MCF 10A (cell line): ENCODE measurements around the gene CYYR1. TPM values are rescaled to one million over a fixed set of nuclear protein-coding genes. Genes with fewer than 3 reads are reported as not detected.

Experiments
- BruUV-seq: library from RNA; stranded (reverse); fragments of 400-500 nt; replicated peaks from 2 replicates; lab custom pipeline; 2021; lab: Mats Ljungman, UMichigan
- CTCF ChIA-PET: fragments of 300-600 bp; sonication (Branson Sonifier 250); formaldehyde crosslinking; extraction: SDS; loops from one replicate; lab custom pipeline; 2021; ENCODE audit warnings: antibody characterized with exemption, inconsistent platforms; lab: Yijun Ruan, JAX
- POLR2A ChIA-PET: fragments of 300-600, 350-650 bp; sonication (Branson Sonifier 250); formaldehyde crosslinking; extraction: SDS; loops from one replicate; lab custom pipeline; 2020; ENCODE audit warnings: antibody characterized with exemption, inconsistent platforms; lab: Yijun Ruan, JAX
- DNase-seq: peaks from one replicate; pipeline ENCODE4 v3.0.0-alpha.2; 2018; ENCODE audit not compliant: unreplicated experiment
- H3K27ac Mint-ChIP-seq: one replicate; pipeline ENCODE4 v1.8.0; 2022; ENCODE audit warnings: mild to moderate bottlenecking, low read depth, mixed read lengths; ENCODE audit not compliant: unreplicated experiment
- H3K27me3 Mint-ChIP-seq: one replicate; pipeline ENCODE4 v1.8.0; 2022; ENCODE audit warnings: mixed read lengths; ENCODE audit not compliant: insufficient read depth, unreplicated experiment
- H3K36me3 Mint-ChIP-seq: one replicate; pipeline ENCODE4 v1.8.0; 2022; ENCODE audit warnings: mild to moderate bottlenecking, moderate library complexity, mixed read lengths; ENCODE audit not compliant: insufficient read depth, unreplicated experiment
- H3K4me1 Mint-ChIP-seq: one replicate; pipeline ENCODE4 v1.8.0; 2022; ENCODE audit warnings: mixed read lengths; ENCODE audit not compliant: insufficient read depth, unreplicated experiment
- H3K4me3 Mint-ChIP-seq: one replicate; pipeline ENCODE4 v1.8.0; 2022; ENCODE audit warnings: mild to moderate bottlenecking, moderate library complexity, mixed read lengths; ENCODE audit not compliant: unreplicated experiment
- H3K9me3 Mint-ChIP-seq: one replicate; pipeline ENCODE4 v1.8.0; 2022; ENCODE audit warnings: mixed read lengths; ENCODE audit not compliant: unreplicated experiment
- intact Hi-C: fragments of 100-400 bp; cut with micrococcal nuclease; formaldehyde crosslinking; loops from 2 replicates; pipeline ENCODE4 v1.14.1; 2022
- total RNA-seq: library from RNA; stranded (reverse); gene quantifications from 2 replicates; pipeline ENCODE4 v1.2.3, GENCODE V29; 2022
- TF ChIP-seq, protein P1 (sequence below): fragments of 200-600 bp; IDR thresholded peaks from one replicate; pipeline ENCODE4 v1.8.0; 2022; ENCODE audit warnings: antibody characterized with exemption, mild to moderate bottlenecking; ENCODE audit not compliant: unreplicated experiment

The CYYR1 gene
- total RNA-seq, 1 experiment from 2014 or later = not detected

DNA sequence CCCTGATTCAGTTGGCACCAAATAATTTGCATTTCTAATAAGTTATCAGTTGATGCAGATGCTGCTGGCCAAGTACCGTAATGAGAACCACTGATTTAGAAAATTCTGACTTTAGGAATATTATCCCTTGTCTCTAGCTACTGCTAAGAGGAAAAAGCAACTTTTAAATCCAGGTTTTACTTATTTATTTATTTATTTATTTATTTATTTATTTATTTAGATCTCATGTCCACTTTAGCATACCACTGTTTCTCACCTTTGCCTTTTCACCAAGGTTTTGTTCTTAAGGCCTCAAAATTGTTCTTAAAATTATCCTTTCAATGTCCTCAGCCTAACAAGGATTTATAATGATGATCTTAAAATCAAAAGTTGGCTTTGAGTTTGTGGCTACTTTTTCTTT lies 8.7 kb upstream of the CYYR1 start:
- TF ChIP-seq, protein P1, sequence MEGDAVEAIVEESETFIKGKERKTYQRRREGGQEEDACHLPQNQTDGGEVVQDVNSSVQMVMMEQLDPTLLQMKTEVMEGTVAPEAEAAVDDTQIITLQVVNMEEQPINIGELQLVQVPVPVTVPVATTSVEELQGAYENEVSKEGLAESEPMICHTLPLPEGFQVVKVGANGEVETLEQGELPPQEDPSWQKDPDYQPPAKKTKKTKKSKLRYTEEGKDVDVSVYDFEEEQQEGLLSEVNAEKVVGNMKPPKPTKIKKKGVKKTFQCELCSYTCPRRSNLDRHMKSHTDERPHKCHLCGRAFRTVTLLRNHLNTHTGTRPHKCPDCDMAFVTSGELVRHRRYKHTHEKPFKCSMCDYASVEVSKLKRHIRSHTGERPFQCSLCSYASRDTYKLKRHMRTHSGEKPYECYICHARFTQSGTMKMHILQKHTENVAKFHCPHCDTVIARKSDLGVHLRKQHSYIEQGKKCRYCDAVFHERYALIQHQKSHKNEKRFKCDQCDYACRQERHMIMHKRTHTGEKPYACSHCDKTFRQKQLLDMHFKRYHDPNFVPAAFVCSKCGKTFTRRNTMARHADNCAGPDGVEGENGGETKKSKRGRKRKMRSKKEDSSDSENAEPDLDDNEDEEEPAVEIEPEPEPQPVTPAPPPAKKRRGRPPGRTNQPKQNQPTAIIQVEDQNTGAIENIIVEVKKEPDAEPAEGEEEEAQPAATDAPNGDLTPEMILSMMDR = no peak
- Mint-ChIP-seq H3K4me1 (no peaks in the 10 kb centered on the region), H3K9me3 (peaks cover 9% of the 10 kb centered on the region), H3K36me3 (no peaks in the 10 kb centered on the region), H3K4me3 (no peak overlapping the region), H3K27me3 (no peaks in the 10 kb centered on the region), H3K27ac (no peak overlapping the region)
- intact Hi-C loops = no loop called here
- no TSS peak for BruUV-seq
- ChIA-PET CTCF (no interaction called here), POLR2A (no interaction called here)
- DNase-seq = no peak

- no TSS peak for BruUV-seq
- Mint-ChIP-seq H3K27me3 (no peaks in the 10 kb centered on the region), H3K36me3 (no peaks in the 10 kb centered on the region), H3K4me3 (no peak overlapping the region), H3K4me1 (no peaks in the 10 kb centered on the region), H3K27ac (no peak overlapping the region), H3K9me3 (no peaks in the 10 kb centered on the region)
- ChIA-PET POLR2A (interaction anchor here (1.0 kb wide), 1 partner anchor 344 kb away, joined by 4 read pairs; no protein-coding TSS in a partner anchor), CTCF (no interaction called here)
- no peak for DNase-seq
- TF ChIP-seq, protein P1 = no peak
- intact Hi-C loops = no loop called here
These were observed 897 bp downstream of the CYYR1 start for GRCh38 chr21:26572076-26572701.

- no peaks in the 10 kb centered on the region for H3K27me3 Mint-ChIP-seq
- TF ChIP-seq, protein P1 = no peak
- intact Hi-C loops = no loop called here
- no peaks in the 10 kb centered on the region for H3K9me3 Mint-ChIP-seq
- DNase-seq = no peak
- POLR2A ChIA-PET = interaction anchor here (0.5 to 0.7 kb wide), 2 partner anchors 17 to 500 kb away, joined by 3 read pairs; no protein-coding TSS in a partner anchor
- H3K4me1 Mint-ChIP-seq = no peaks in the 10 kb centered on the region
- no peak overlapping the region for H3K4me3 Mint-ChIP-seq
- H3K36me3 Mint-ChIP-seq = no peaks in the 10 kb centered on the region
- no TSS peak for BruUV-seq
- H3K27ac Mint-ChIP-seq = no peak overlapping the region
- CTCF ChIA-PET = interaction anchor here (1.8 kb wide), 1 partner anchor 17 kb away, joined by 4 read pairs; no protein-coding TSS in a partner anchor
These were observed 2.9 kb downstream of the CYYR1 start for GRCh38 chr21:26570203-26570602.

GRCh38 chr21:26565546-26565945 lies 7.5 kb downstream of the CYYR1 start:
- Mint-ChIP-seq H3K27me3 (no peaks in the 10 kb centered on the region), H3K36me3 (no peaks in the 10 kb centered on the region), H3K4me3 (no peak overlapping the region), H3K4me1 (no peaks in the 10 kb centered on the region), H3K9me3 (no peaks in the 10 kb centered on the region), H3K27ac (no peak overlapping the region)
- DNase-seq = no peak
- CTCF ChIA-PET = no interaction called here
- intact Hi-C loops = no loop called here
- BruUV-seq = no TSS peak
- POLR2A ChIA-PET = no interaction called here
- TF ChIP-seq, protein P1 = no peak
